GM23248 (cell line): Measurements from ENCODE around the gene RAMP1.

Experiments
- EZH2 ChIP-seq: fragments of 200-600 bp; sonication (generic); IDR thresholded peaks from 2 replicates; pipeline ENCODE4 v1.6.1; 2018; ENCODE audit warnings: antibody characterized with exemption, mild to moderate bottlenecking; ENCODE audit not compliant: insufficient read depth, poor library complexity, severe bottlenecking
- EZH2phosphoT487 ChIP-seq: fragments of 200-600 bp; sonication (generic); IDR thresholded peaks from 2 replicates; pipeline ENCODE4 v1.6.1; 2018; ENCODE audit warnings: antibody characterized with exemption, moderate library complexity, mild to moderate bottlenecking, low read depth; ENCODE audit not compliant: insufficient read depth

DNA sequence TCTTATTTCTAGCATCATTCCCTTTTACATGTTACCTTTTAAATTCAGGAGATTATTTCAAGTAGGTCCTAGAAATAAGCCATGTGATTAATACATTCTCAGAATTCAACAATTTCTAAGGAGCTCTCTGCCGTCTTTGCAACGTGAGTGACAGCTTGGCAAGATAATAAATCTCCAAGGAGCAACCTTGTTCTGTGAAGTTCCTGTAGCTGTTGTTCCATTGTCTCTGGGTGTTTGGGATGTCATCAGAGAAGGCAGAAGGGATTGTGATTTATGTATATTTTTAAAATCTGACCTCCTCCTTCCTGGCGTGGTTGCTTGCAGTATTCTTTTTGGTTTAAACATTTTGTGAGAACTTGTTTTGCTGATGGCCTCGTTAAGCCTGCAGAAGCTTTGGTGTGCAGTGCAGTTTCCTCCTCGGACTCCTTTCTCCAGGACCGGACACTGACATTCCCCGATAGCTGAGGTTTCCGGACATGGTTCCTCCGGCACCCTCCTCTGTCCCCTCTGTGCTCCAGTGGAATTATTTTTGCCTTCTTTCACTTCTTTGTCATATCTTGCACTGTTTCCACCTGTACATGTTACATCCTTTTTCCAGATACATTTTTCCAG lies 33.7 kb downstream of the RAMP1 start:
- TF ChIP-seq EZH2, result no peak
- no peak for TF ChIP-seq EZH2phosphoT487
